T-helper 1 cell (primary cell): ENCODE data around the gene SLFN12L.
A peak's percentile ranks its signal among the peaks of the same experiment; 100 is the strongest.
"Not testable (repeated sequence)": the region's sequence is repeated elsewhere in the genome, so short reads cannot be mapped to it uniquely, and the experiment has no call there.

Source experiments
- DNase-seq, 5 donors: peaks; one replicate each; pipeline ENCODE4 v3.0.0-alpha.2; 2012 to 2020
- total RNA-seq, 4 donors: gene quantifications; one replicate each; lab custom pipeline; 2026; lab: John Stamatoyannopoulos, UW

Gene SLFN12L
- total RNA-seq: 139 to 297 (median 245) reads per million in 4 donors

DNA sequence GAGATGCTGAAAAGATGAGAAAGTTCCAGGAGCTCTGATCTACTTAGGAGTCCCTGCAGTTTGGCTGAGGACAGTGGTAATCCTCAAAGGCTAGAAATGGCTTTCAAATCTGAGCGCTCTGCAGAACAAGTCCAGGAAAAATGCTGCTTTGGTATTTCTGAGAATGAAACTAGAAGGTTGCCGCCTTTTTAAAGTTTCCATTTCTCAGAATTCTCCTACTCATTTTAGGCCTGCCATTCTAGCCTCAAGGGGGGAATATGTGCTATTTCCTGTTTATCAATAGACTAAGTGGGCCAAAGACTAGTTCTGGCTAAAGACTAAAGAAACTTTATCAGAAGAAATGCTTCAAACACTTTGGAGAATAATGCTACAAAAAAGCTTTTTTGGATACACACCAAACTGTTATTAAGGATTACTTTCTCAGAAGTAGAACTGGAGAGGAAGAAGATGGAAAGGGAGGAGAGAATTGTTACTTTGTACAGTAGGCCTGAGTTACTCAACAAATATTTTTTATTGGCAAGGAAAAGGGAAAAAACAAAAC, at the start of gene SLFN12L:
Gene SLFN12L, minus strand, starts transcription at position 78 of the 541 bp plus-strand sequence. CDS start 15,314 bp downstream, outside the sequence.
- DNase-seq: peak in 1 of 5 donors; percentile 94

GRCh38 chr17:35586569-35587073, 49.1 kb upstream of the SLFN12L start:
- no peak for DNase-seq

DNA sequence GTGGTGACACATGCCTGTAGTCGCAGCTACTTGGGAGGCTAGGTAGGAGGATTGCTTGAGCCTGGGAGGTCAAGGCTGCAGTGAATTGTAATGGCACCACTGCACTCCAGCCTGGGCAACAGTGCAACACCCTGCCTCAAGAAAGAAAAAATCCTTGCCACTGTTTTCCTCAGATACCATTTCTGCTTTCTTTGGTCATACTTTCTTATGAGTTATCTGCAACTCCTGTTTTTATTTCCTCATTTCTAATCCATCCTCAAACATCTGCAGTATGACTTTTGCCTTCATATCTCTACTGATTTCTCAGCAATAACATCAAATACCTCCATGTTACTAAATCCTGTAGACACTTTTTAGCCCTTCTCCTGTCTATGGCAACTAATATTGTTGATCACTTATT, 46.6 kb upstream of the SLFN12L start:
- DNase-seq: no peak

- peak in 1 of 5 donors; percentile 21 for DNase-seq
Measured at GRCh38 chr17:35578929-35579432, 41.5 kb upstream of the SLFN12L start.

- peak; percentile 69 to 91 (median 84) for DNase-seq
Measured at GRCh38 chr17:35578197-35578928, 40.9 kb upstream of the SLFN12L start, which contains the start of gene PEX12. Gene PEX12 (minus strand): TSS chr17:35578571. CDS start chr17:35578021, 550 bp downstream.

GRCh38 chr17:35577830-35578196, 40.3 kb upstream of the SLFN12L start:
- no peak for DNase-seq

GRCh38 chr17:35575759-35576158, 38.3 kb upstream of the SLFN12L start:
- no peak for DNase-seq

GRCh38 chr17:35569405-35569804, 31.9 kb upstream of the SLFN12L start:
- no peak for DNase-seq

GRCh38 chr17:35568561-35568960, 31.1 kb upstream of the SLFN12L start:
- DNase-seq: peak in 2 of 5 donors; percentile 22 to 23

- no peak for DNase-seq
Measured at GRCh38 chr17:35566968-35567367, 29.5 kb upstream of the SLFN12L start.

- not testable (repeated sequence) for DNase-seq
Measured at GRCh38 chr17:35563181-35563580, 25.7 kb upstream of the SLFN12L start.

- no peak for DNase-seq
Measured at GRCh38 chr17:35560703-35561102, 23.2 kb upstream of the SLFN12L start, which contains the start of gene SLFN14. Gene SLFN14 (minus strand): TSS chr17:35560819. CDS start chr17:35558062, 2,757 bp downstream.

DNA sequence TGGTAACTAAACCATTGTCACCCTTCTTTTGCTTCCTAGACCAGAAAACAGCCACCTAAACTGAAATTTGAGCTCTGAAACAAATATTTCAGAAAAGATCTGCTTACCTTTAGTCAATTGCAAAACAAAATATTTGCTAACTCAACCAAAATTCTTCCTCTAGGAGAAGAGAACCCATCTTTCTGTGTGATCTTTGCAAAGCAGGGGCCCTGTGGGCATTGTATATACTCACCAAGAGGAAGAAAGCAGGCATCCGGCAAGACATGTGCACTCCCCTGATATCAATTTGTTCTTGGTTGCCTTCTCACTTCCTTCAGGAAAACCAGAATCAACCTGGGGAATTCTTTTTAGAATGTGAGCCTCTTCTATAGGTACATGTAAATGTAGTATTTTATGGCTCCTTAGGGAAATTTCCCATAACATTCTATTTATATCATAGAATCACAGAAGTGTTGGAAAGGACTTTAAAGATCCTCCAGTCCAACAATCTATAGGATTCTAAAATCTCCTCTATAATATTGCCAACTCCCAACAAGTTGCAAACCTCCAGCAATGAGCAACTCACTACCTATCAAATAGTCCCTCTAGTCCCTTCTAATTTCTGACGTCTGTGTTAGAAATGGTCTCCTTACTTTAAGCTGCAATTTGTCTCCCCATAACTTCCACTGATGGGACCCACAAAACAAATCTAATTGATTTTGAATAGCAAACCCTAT, 22.2 kb upstream of the SLFN12L start:
- no peak for DNase-seq

- DNase-seq: no peak
Measured at GRCh38 chr17:35557353-35557752, 19.9 kb upstream of the SLFN12L start.

- no peak for DNase-seq
Measured at GRCh38 chr17:35555691-35556090, 18.2 kb upstream of the SLFN12L start.

GRCh38 chr17:35554668-35555067, 17.2 kb upstream of the SLFN12L start:
- no peak for DNase-seq

DNA sequence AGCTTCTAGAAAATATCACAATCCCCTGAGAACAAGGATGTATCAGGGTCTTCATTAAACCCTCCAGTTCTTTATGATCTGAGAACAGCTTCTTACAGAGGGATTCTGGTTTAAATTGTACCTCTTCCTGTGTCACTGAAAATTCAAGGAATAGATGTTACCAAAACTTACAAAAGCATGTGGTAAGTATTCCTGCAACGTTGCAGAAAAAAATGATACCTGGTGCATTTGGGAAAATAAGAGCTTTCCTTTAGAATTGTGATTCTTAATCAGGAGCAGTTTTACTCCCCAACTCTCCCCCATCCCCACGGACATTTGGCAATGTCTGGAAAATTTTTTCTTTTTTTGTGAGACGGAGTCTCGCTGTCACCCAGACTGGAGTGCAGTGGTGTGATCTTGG, 15.8 kb upstream of the SLFN12L start:
- no peak for DNase-seq

GRCh38 chr17:35548978-35549377, 11.5 kb upstream of the SLFN12L start:
- DNase-seq: no peak

DNA sequence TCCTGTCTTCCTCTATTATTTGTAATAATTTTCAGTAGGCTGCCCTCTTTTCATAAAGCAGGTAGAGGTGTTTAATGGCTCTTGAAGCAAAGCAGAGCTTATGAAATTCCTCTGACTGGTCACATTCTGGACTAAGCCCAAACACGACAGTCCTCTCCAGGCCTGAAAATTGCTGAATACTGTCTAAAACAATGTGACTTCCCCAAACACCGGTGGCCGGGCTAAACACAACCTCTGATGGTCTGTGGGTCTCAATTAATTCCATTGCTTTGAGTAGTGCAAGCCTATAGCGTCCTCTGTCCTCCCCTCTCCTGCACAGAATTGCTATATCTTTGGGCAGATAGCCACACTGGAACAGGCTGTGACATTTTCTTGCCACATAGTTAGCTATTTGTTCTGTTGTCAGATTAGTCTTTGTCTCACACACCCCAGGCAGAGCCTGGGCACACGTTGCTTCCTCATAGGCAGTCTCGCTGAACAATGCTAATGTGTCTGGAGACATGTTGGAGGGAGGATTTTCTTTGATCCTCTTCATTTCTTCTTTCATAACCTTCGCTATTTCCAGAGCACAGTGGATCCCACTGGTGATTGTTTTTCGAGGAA, 10.8 kb upstream of the SLFN12L start:
- DNase-seq: no peak

DNA sequence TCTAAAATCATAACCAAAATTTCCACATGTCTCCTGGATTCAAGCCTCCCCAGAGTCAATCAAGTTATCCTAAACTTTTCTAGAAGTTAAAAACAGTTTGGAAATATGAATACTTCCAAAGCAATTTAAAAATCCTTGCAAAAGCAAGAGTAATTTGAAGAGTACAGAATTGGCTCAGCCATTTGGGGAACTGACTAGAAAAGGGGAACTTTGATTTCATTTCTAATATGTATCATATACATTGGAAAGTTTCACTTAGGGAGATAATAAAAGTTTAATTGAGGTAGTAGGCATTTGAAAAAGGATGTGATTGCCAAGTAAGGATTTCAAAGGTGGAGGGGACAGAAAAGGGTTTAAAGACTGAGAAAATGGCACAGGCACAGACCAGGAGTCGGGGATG, 9.0 kb upstream of the SLFN12L start:
- DNase-seq: no peak

DNA sequence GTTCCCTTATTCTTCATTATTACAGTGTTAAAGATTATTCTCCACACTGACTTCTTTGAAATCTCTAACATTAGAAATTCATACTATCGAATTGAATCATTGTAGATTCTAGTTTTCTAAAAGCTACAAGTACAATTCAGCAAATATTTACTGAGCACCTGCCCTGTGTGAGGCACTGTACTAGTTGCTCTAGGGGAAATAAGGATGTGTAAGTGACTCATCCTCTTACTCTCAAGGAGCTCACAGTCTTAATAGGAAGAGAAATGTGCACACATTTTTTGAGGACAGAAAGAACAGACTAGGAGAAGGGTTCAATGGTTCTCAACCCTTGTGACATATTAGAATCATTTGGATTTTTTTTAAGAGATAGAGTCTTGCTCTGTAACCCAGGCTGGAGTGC, 7.7 kb upstream of the SLFN12L start:
- DNase-seq: no peak

- DNase-seq: no peak
Measured at GRCh38 chr17:35543856-35544255, 6.4 kb upstream of the SLFN12L start.

DNA sequence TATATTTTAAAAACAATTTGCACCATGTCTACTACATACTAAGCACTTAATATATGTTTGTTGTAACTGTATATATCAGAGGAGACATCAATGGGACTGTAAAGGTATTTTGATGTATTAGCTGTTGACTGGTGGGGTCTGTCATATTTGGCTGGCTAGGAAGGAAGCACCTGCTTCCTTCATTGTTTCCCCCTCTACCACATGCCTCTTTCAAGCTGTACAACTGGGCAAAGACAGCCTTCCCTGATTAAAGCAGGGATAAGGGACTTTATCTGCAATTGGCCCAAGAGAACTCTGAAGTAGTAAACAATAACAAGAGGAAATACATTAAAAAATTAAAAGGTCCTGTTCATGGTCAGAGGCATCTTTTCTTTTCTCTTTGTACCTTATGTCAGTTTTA, 5.5 kb upstream of the SLFN12L start:
- no peak for DNase-seq
